Measurements from ENCODE around the gene CTAG2. TPM values are rescaled to one million over a fixed set of nuclear protein-coding genes. Genes with fewer than 3 reads are reported as not detected.

The CTAG2 gene
- total RNA-seq, 1 experiment from 2014 or later, result not detected

Small RNA genes lying within 50 kb of the gene (small RNA-seq; reads per million reads assigned to genes)
- gene AC244090.1, result 0 reads per million in 2 experiments
- 0 reads per million in 2 experiments for gene AC244107.2

Other genes with a start within 250 kb of the CTAG2 start
- gene DNASE1L1, start 244.3 kb downstream of the CTAG2 start, total RNA-seq (2014; rRNA removed; shearing (Covaris generic)), result 45.8 and 48.9 TPM in 2 replicates
- gene TAFAZZIN, start 242.0 kb downstream of the CTAG2 start, total RNA-seq (2014; rRNA removed; shearing (Covaris generic)), result 43.7 and 53.6 TPM in 2 replicates
- 99.0 and 105 TPM in 2 replicates for gene ATP6AP1, start 224.9 kb downstream of the CTAG2 start, total RNA-seq (2014; rRNA removed; shearing (Covaris generic))
- gene GDI1, start 216.4 kb downstream of the CTAG2 start, total RNA-seq (2014; rRNA removed; shearing (Covaris generic)), result 99.9 and 117 TPM in 2 replicates
- gene FAM50A, start 209.4 kb downstream of the CTAG2 start, total RNA-seq (2014; rRNA removed; shearing (Covaris generic)), result 62.2 and 67.5 TPM in 2 replicates
- 6.5 and 7.1 TPM in 2 replicates for gene PLXNA3, start 195.3 kb downstream of the CTAG2 start, total RNA-seq (2014; rRNA removed; shearing (Covaris generic))
- 35.4 and 45.5 TPM in 2 replicates for gene LAGE3, start 174.3 kb downstream of the CTAG2 start, total RNA-seq (2014; rRNA removed; shearing (Covaris generic))
- 93.2 and 97.7 TPM in 2 replicates for gene UBL4A, start 167.0 kb downstream of the CTAG2 start, total RNA-seq (2014; rRNA removed; shearing (Covaris generic))
- 27.9 and 34.8 TPM in 2 replicates for gene SLC10A3, start 162.9 kb downstream of the CTAG2 start, total RNA-seq (2014; rRNA removed; shearing (Covaris generic))
- 42.1 and 44.3 TPM in 2 replicates for gene FAM3A, start 137.3 kb downstream of the CTAG2 start, total RNA-seq (2014; rRNA removed; shearing (Covaris generic))
- 369 and 378 TPM in 2 replicates for gene G6PD, start 106.7 kb downstream of the CTAG2 start, total RNA-seq (2014; rRNA removed; shearing (Covaris generic))
- gene IKBKG, start 106.0 kb downstream of the CTAG2 start, total RNA-seq (2014; rRNA removed; shearing (Covaris generic)), result 33.2 and 37.9 TPM in 2 replicates
- gene CTAG1A, start 68.4 kb downstream of the CTAG2 start, total RNA-seq (2014; rRNA removed; shearing (Covaris generic)), result not detected in 2 replicates
- not detected in 2 replicates for gene CTAG1B, start 34.3 kb downstream of the CTAG2 start, total RNA-seq (2014; rRNA removed; shearing (Covaris generic))
- 0.20 and 0.89 TPM in 2 replicates for gene GAB3, start 97.5 kb upstream of the CTAG2 start, total RNA-seq (2014; rRNA removed; shearing (Covaris generic))
- 140 and 153 TPM in 2 replicates for gene DKC1, start 109.3 kb upstream of the CTAG2 start, total RNA-seq (2014; rRNA removed; shearing (Covaris generic))
- 15.1 and 17.4 TPM in 2 replicates for gene MPP1, start 151.9 kb upstream of the CTAG2 start, total RNA-seq (2014; rRNA removed; shearing (Covaris generic))
- not detected in 2 replicates for gene SMIM9, start 181.1 kb upstream of the CTAG2 start, total RNA-seq (2014; rRNA removed; shearing (Covaris generic))
- gene F8A1, start 232.8 kb upstream of the CTAG2 start, total RNA-seq (2014; rRNA removed; shearing (Covaris generic)), result 20.6 and 25.8 TPM in 2 replicates